ENCODE results near the gene CMSS1. TPM values are rescaled to one million over a fixed set of nuclear protein-coding genes. Genes with fewer than 3 reads are reported as not detected.

Gene CMSS1
- polyA plus RNA-seq, 1 of the 3 experiments (the other 2 are of a cell fraction), result 9.1 TPM

GRCh38 chr3:99885851-99886250 lies 68.2 kb downstream of the CMSS1 start:
- H3K9ac ChIP-seq, result no peak overlapping the region
- no peaks in the 10 kb centered on the region; a peak in 2 of 4 replicates for H3K4me1 ChIP-seq (ENCODE audit: control insufficient read depth in 1 of 2, insufficient read depth in 2 of 2, low read depth in 1 of 2, low read length in 1 of 2)
- H3K36me3 ChIP-seq (replicated peaks in 1 of 2; ENCODE audit: control insufficient read depth in 1 of 2, insufficient read depth in 2 of 2, low read length in 1 of 2), result no peaks in the 10 kb centered on the region
- 93% methylated on average over 3 of the region's 3 CpGs for WGBS (ENCODE audit: low lambda C conversion rate)
- no peak overlapping the region for H3K4me2 ChIP-seq
- CTCF ChIA-PET, result no interaction called here
- no peaks in the 10 kb centered on the region for H3K9me3 ChIP-seq
- peaks cover 4% of the 10 kb centered on the region for H3F3A ChIP-seq (replicated peaks; ENCODE audit: insufficient read depth)
- no peak overlapping the region for H3K27ac ChIP-seq (ENCODE audit: low read depth in 2 of 2, low read length in 1 of 2)
- no peak overlapping the region for H2AFZ ChIP-seq (ENCODE audit: low read depth)
- POLR2A ChIA-PET, result no interaction called here
- no peak overlapping the region for H3K4me3 ChIP-seq (ENCODE audit: low read depth in 2 of 2, low read length in 1 of 2)
- H3K79me2 ChIP-seq (ENCODE audit: insufficient read depth), result no peaks in the 10 kb centered on the region
- H4K20me1 ChIP-seq (ENCODE audit: insufficient read depth), result no peaks in the 10 kb centered on the region
- H3K27me3 ChIP-seq (ENCODE audit: insufficient read depth), result no peaks in the 10 kb centered on the region
- no peaks in the 10 kb centered on the region for H3K9me2 ChIP-seq
- no peak for DNase-seq
- TF ChIP-seq GATA2 (CRISPR knock-in tag; IDR thresholded peaks at IDR 0.05), result no peak
- no peak for TF ChIP-seq NRF1 (IDR thresholded peaks at IDR 0.05; ENCODE audit: low read depth, low read length)
- TF ChIP-seq CTCF (IDR thresholded peaks at IDR 0.05), result peak; percentile 10; the same call in 1 of the 2 replicates

- peaks cover 16% of the 10 kb centered on the region for H3F3A ChIP-seq (replicated peaks; ENCODE audit: insufficient read depth)
- H4K20me1 ChIP-seq (ENCODE audit: insufficient read depth), result no peaks in the 10 kb centered on the region
- no peak overlapping the region for H3K4me3 ChIP-seq (ENCODE audit: low read depth in 2 of 2, low read length in 1 of 2)
- no peak for DNase-seq
- peaks cover 0 to 13% of the 10 kb centered on the region in 2 experiments; a peak in 2 of 4 replicates for H3K4me1 ChIP-seq (ENCODE audit: control insufficient read depth in 1 of 2, insufficient read depth in 2 of 2, low read depth in 1 of 2, low read length in 1 of 2)
- ChIA-PET POLR2A (no interaction called here), CTCF (interaction anchor here (0.9 to 1.3 kb wide), 4 partner anchors 19 to 49 kb away, joined by 3 to 4 read pairs (median 3); no protein-coding TSS in a partner anchor)
- no peak for TF ChIP-seq FOXJ3 (CRISPR knock-in tag; IDR thresholded peaks at IDR 0.05)
- no peak for TF ChIP-seq TAF1 (IDR thresholded peaks at IDR 0.05; ENCODE audit: borderline replicate concordance, low read depth, low read length)
- no peak for TF ChIP-seq NRF1 (IDR thresholded peaks at IDR 0.05; ENCODE audit: low read depth, low read length)
- no peak for TF ChIP-seq RXRA (IDR thresholded peaks at IDR 0.05; ENCODE audit: borderline replicate concordance, low read depth)
- TF ChIP-seq EP300 (IDR thresholded peaks at IDR 0.05; ENCODE audit: borderline replicate concordance in 1 of 2, low read depth in 1 of 2, low read length in 1 of 2), result no peak
- TF ChIP-seq CHD2 (IDR thresholded peaks at IDR 0.05; ENCODE audit: low read length, partially characterized antibody), result no peak
- no peak for TF ChIP-seq IRF3 (IDR thresholded peaks at IDR 0.05; ENCODE audit: low read depth, low read length)
- TF ChIP-seq JUND (IDR thresholded peaks at IDR 0.05), result no peak
- TF ChIP-seq RAD21 (IDR thresholded peaks at IDR 0.05; ENCODE audit: low read length), result no peak
- no peak for TF ChIP-seq MXI1 (IDR thresholded peaks at IDR 0.05; ENCODE audit: low read depth, low read length)
- TF ChIP-seq SMC3 (IDR thresholded peaks at IDR 0.05; ENCODE audit: low read depth, low read length), result no peak
- no peak for TF ChIP-seq POLR2AphosphoS5 (IDR thresholded peaks at IDR 0.05; ENCODE audit: low read depth, low read length)
- TF ChIP-seq ELF1 (IDR thresholded peaks at IDR 0.05), result no peak
- TF ChIP-seq, protein P1, sequence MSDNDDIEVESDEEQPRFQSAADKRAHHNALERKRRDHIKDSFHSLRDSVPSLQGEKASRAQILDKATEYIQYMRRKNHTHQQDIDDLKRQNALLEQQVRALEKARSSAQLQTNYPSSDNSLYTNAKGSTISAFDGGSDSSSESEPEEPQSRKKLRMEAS (IDR thresholded peaks at IDR 0.05; ENCODE audit: low read depth), result no peak
- H3K9ac ChIP-seq, result no peak overlapping the region
- no peaks in the 10 kb centered on the region for H3K36me3 ChIP-seq (replicated peaks in 1 of 2; ENCODE audit: control insufficient read depth in 1 of 2, insufficient read depth in 2 of 2, low read length in 1 of 2)
- H3K27ac ChIP-seq (ENCODE audit: low read depth in 2 of 2, low read length in 1 of 2), result no peak overlapping the region
- H2AFZ ChIP-seq (ENCODE audit: low read depth), result no peak overlapping the region
- H3K9me2 ChIP-seq, result no peaks in the 10 kb centered on the region
- H3K79me2 ChIP-seq (ENCODE audit: insufficient read depth), result no peaks in the 10 kb centered on the region
- no peak overlapping the region for H3K4me2 ChIP-seq
- H3K9me3 ChIP-seq, result no peaks in the 10 kb centered on the region
- no peaks in the 10 kb centered on the region for H3K27me3 ChIP-seq (ENCODE audit: insufficient read depth)
- 96% methylated on average over 2 of the region's 2 CpGs for WGBS (ENCODE audit: low lambda C conversion rate)
These were observed 74.1 kb downstream of the CMSS1 start for GRCh38 chr3:99891610-99892285.

All from SK-N-SH (cell line).